RWPE1 (cell line): ENCODE results near the gene TUBB3.

Experiments
- CTCF ChIA-PET: fragments of 350-600 bp; sonication (Branson Sonifier 250); formaldehyde crosslinking; extraction: SDS; loops from one replicate; lab custom pipeline; 2021; lab: Yijun Ruan, JAX
- POLR2A ChIA-PET: fragments of 400-600 bp; formaldehyde crosslinking; extraction: SDS; loops from one replicate; lab custom pipeline; 2020; ENCODE audit warnings: antibody characterized with exemption; ENCODE audit not compliant: low non-redundant PET; lab: Yijun Ruan, JAX
- DNase-seq: peaks from one replicate; pipeline ENCODE4 v3.0.0; 2012; ENCODE audit warnings: low spot score
- H3K27ac ChIP-seq: fragments of 450-650 bp; 2 replicates; pipeline ENCODE4 v1.5.1; 2017
- TF ChIP-seq, protein P1 (sequence below): fragments of 450-650 bp; conservative IDR thresholded peaks from 2 replicates; pipeline ENCODE4 v1.5.1; 2017; ENCODE audit warnings: low read depth, mild to moderate bottlenecking

TUBB3 gene

DNA sequence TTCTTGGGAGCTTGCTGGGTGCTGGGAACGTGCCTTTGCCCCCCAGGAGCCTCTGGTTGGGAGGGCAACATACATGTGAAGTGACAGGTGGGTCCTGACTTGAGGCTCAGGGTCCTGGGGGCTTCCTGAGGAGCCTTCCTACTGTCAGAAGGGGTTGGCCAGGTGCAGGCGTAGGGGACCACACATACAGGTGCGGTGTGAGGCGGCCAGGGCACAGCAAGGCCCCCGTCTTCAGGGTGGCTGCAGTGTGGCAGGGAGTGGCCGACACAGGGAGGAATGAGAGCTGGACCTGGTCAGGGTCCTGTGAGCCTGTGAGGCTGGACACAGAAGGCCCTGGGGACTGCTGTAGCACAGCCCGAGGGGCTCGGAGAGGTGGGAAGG, 39.1 kb upstream of the TUBB3 start:
- DNase-seq: no peak
- CTCF ChIA-PET: no interaction called here
- peak overlapping the region; percentile 9; the same call in 1 of the 2 replicates for H3K27ac ChIP-seq
- TF ChIP-seq, protein P1, sequence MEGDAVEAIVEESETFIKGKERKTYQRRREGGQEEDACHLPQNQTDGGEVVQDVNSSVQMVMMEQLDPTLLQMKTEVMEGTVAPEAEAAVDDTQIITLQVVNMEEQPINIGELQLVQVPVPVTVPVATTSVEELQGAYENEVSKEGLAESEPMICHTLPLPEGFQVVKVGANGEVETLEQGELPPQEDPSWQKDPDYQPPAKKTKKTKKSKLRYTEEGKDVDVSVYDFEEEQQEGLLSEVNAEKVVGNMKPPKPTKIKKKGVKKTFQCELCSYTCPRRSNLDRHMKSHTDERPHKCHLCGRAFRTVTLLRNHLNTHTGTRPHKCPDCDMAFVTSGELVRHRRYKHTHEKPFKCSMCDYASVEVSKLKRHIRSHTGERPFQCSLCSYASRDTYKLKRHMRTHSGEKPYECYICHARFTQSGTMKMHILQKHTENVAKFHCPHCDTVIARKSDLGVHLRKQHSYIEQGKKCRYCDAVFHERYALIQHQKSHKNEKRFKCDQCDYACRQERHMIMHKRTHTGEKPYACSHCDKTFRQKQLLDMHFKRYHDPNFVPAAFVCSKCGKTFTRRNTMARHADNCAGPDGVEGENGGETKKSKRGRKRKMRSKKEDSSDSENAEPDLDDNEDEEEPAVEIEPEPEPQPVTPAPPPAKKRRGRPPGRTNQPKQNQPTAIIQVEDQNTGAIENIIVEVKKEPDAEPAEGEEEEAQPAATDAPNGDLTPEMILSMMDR: no peak
- POLR2A ChIA-PET: no interaction called here

DNA sequence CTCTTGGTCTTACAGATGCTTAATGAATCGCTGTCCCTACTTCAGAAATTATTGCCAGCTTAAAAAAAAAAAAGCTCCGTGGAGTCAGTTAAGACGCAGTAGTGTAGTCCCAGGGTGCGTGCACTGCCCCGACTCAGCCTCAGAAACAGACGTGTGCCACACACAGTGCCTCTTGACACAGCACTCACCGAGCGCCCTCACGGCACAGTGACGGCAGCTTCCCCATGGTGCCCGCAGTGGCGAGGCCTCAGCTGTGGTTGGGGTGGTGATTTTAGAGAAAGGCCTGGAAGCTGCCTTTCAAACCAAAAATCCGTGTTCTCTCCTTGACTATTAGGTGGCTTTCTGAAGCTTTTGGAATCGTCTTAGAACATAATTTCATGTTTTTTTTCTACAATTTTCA, 35.9 kb upstream of the TUBB3 start:
- CTCF ChIA-PET: no interaction called here
- TF ChIP-seq, protein P1: no peak
- no peak for DNase-seq
- POLR2A ChIA-PET: no interaction called here
- H3K27ac ChIP-seq: no peak overlapping the region

DNA sequence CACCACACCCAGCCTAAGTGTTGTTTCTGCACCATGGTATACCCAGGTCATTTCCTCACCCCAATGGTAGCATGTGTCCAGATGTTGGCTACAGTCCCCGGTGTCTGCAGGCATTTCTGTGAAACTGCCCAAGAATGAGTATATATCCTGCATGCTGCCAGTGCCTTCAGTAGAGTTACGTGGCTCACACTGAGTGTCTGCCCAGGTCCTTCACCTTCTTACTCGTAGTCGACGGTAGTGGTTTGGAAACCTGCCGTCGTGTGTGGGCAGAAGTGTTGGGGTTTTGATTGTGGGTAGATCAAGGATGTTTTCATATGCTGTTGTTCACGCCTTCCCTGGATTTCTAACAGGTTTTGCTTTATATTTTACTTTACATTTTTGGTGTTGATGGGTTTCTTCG, 32.9 kb upstream of the TUBB3 start:
- CTCF ChIA-PET: no interaction called here
- peak overlapping the region; percentile 9; the same call in 1 of the 2 replicates for H3K27ac ChIP-seq
- no peak for DNase-seq
- POLR2A ChIA-PET: no interaction called here
- TF ChIP-seq, protein P1: no peak

DNA sequence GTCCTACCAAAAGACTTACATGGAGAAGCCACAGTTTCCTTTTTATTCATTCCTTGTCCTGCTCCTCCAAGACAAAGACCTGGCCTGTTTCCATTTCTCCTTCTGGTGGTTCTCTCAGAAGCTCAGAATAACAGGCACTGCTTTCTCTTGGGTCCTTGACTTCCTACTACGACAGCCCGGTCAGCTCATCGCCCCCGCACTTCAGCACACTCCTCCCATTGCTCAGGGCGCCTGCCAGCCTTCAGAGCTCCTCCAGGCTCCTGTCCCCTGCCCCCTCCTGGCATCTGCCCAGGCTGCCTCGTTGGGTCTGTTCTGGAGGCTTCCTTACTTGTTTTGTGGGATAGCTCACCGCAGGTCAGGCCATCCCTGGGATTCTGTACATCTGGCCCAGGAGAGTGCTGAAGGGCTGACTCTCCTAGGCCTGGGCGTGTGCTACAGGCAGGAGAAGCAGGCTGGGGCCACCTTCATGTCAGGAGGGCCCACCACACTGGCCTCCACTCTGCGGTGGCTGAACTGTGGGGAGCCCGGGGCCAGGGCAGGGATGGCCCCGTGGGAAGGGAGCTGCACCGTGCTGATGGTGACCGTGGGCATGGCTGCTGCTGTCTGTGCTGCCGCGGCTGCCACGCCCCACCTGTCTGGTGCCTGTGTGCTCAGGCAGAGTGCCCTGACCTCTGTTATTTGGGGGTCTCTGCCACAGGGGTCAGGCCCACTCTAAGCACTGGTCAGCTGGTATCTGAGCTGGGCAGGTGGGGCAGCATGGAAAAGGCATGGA, 32.1 kb upstream of the TUBB3 start:
- CTCF ChIA-PET: no interaction called here

DNA sequence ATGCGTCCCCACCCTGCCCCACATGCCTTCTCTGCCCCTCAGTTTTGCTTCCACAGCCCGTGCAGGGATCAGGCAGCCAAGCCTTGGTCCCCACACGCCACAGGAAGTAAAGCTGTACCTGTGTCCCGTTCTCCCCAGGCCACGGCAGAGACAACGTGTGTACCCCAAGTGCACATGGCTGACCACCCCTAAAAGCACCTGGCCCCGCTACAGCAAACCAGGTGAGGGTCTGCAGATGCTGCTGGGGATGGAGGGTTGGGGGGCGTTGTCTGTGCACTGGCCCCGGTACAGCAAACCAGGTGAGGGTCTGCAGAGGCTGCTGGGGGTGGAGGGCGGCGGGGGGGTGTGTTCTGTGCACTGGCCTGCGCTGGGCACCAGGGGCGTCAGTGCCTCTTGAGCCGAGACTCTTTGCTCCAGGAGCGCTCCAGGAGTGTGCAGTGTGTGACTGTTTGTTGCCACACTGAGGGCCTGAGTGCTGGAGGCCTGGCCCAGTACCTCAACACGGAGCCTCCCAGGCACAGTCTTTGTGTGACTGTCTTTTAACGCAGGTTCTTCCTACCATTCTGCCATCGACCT, 31.0 kb upstream of the TUBB3 start:
- ChIA-PET CTCF (no interaction called here), POLR2A (no interaction called here)

More for the DNA sequence above, 32.1 kb upstream of the TUBB3 start:
- no peak overlapping the region for H3K27ac ChIP-seq
- TF ChIP-seq, protein P1: no peak
- POLR2A ChIA-PET: no interaction called here
- DNase-seq: no peak

DNA sequence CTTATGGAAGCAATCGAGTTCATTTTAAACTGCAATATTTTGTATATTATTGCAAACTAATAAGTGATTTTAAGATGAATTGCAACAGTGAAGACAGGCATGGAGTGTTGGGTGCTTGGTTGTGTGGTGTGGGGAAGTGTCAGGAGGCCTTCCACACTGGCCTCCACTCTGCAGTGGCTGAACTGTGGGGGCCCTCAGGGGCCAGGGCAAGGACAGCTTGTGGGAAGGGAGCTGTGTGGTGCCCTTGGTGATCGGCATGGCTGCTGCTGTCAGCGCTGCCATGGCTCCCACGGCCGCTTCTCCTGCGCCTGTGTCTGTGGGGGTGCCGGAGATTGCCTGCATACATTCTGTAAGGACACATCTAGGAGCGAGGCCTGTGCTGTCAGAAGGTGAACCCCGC, 30.5 kb upstream of the TUBB3 start:
- ChIA-PET CTCF (no interaction called here), POLR2A (no interaction called here)
- no peak overlapping the region for H3K27ac ChIP-seq
- TF ChIP-seq, protein P1: no peak
- no peak for DNase-seq

More for the DNA sequence above, 31.0 kb upstream of the TUBB3 start:
- no peak overlapping the region for H3K27ac ChIP-seq
- no peak for DNase-seq
- TF ChIP-seq, protein P1: no peak
